HUES6 (cell line): ENCODE results near the gene COLEC11.
A peak's percentile ranks its signal among the peaks of the same experiment; 100 is the strongest.

Source experiments
- H3K27ac ChIP-seq: 2 replicates; pipeline ENCODE4 v1.7.0; 2013; ENCODE audit warnings: low read depth, mild to moderate bottlenecking, low read length, inconsistent platforms
- H3K27me3 ChIP-seq: 2 replicates; pipeline ENCODE4 v1.6.1; 2013; ENCODE audit warnings: low read length; ENCODE audit not compliant: control insufficient read depth, insufficient read depth
- H3K36me3 ChIP-seq: 2 replicates; pipeline ENCODE4 v1.6.1; 2013; ENCODE audit warnings: low read length; ENCODE audit not compliant: control insufficient read depth, insufficient read depth
- H3K4me1 ChIP-seq: 2 replicates; pipeline ENCODE4 v1.6.1; 2013; ENCODE audit warnings: low read length; ENCODE audit not compliant: control insufficient read depth, insufficient read depth
- H3K4me3 ChIP-seq: 2 replicates; pipeline ENCODE4 v1.5.1; 2013; ENCODE audit warnings: low read depth, low read length
- H3K9ac ChIP-seq: one replicate; pipeline ENCODE4 v1.6.1; 2013; ENCODE audit warnings: mild to moderate bottlenecking, low read length
- H3K9me3 ChIP-seq: 2 replicates; pipeline ENCODE4 v1.6.1; 2013; ENCODE audit warnings: low read depth, low read length; ENCODE audit not compliant: control insufficient read depth, insufficient read depth

The COLEC11 gene

GRCh38 chr2:3648652-3649177 is 53.8 kb downstream of the COLEC11 start:
- Histone ChIP-seq H3K27me3 (peaks cover 6% of the 10 kb centered on the region; the same call in 1 of the 2 replicates), H3K27ac (no peak overlapping the region), H3K4me3 (no peak overlapping the region), H3K36me3 (no peaks in the 10 kb centered on the region), H3K9me3 (no peaks in the 10 kb centered on the region), H3K9ac (no peak overlapping the region), H3K4me1 (peaks cover 14% of the 10 kb centered on the region)

DNA sequence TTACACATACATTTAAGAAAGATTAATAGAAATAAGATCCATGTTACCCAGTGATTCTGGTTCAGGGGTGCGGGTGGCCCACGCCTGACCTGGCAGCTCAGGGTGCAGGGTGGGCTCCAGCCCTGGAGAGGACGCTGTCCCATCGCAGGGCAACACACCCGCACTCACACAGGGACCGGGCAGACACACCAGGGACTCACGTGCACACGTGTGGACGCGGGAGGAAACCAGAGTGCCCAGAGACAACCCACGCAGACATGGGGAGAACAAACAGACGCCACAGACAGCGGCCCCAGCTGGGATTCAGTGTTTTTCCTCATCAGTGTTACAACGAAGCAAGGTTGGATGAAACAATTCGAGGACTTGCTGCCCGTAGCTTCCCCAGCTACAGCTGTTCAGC is 54.7 kb downstream of the COLEC11 start:
- peaks cover 14% of the 10 kb centered on the region for H3K4me1 ChIP-seq
- no peak overlapping the region for H3K27ac ChIP-seq
- no peaks in the 10 kb centered on the region for H3K36me3 ChIP-seq
- H3K4me3 ChIP-seq, result no peak overlapping the region
- H3K9ac ChIP-seq, result no peak overlapping the region
- H3K9me3 ChIP-seq, result no peaks in the 10 kb centered on the region
- peaks cover 6% of the 10 kb centered on the region; the same call in 1 of the 2 replicates for H3K27me3 ChIP-seq

- no peaks in the 10 kb centered on the region for H3K36me3 ChIP-seq
- no peaks in the 10 kb centered on the region for H3K9me3 ChIP-seq
- no peak overlapping the region for H3K9ac ChIP-seq
- peaks cover 6% of the 10 kb centered on the region; the same call in 1 of the 2 replicates for H3K27me3 ChIP-seq
- no peak overlapping the region for H3K27ac ChIP-seq
- H3K4me1 ChIP-seq, result peaks cover 14% of the 10 kb centered on the region
- no peak overlapping the region for H3K4me3 ChIP-seq
These were observed 55.4 kb downstream of the COLEC11 start for GRCh38 chr2:3650140-3650920.

- H3K4me1 ChIP-seq, result peaks cover 23% of the 10 kb centered on the region
- no peaks in the 10 kb centered on the region for H3K36me3 ChIP-seq
- H3K4me3 ChIP-seq, result peak overlapping the region; percentile 57
- H3K27me3 ChIP-seq, result peaks cover 6% of the 10 kb centered on the region; the same call in 1 of the 2 replicates
- H3K9ac ChIP-seq, result peak overlapping the region; percentile 75
- no peak overlapping the region for H3K27ac ChIP-seq
- no peaks in the 10 kb centered on the region for H3K9me3 ChIP-seq
These were observed 57.1 kb downstream of the COLEC11 start for GRCh38 chr2:3651691-3652648.

GRCh38 chr2:3652896-3653625 is 58.1 kb downstream of the COLEC11 start:
- Histone ChIP-seq H3K27ac (no peak overlapping the region), H3K36me3 (no peaks in the 10 kb centered on the region), H3K9me3 (no peaks in the 10 kb centered on the region), H3K9ac (no peak overlapping the region), H3K27me3 (peaks cover 6% of the 10 kb centered on the region; the same call in 1 of the 2 replicates), H3K4me3 (no peak overlapping the region), H3K4me1 (peaks cover 33% of the 10 kb centered on the region)

- Histone ChIP-seq H3K9ac (no peak overlapping the region), H3K36me3 (no peaks in the 10 kb centered on the region), H3K4me3 (no peak overlapping the region), H3K27ac (no peak overlapping the region), H3K4me1 (peaks cover 35% of the 10 kb centered on the region), H3K27me3 (peaks cover 6% of the 10 kb centered on the region; the same call in 1 of the 2 replicates), H3K9me3 (no peaks in the 10 kb centered on the region)
These were observed 59.1 kb downstream of the COLEC11 start for GRCh38 chr2:3654011-3654410.

DNA sequence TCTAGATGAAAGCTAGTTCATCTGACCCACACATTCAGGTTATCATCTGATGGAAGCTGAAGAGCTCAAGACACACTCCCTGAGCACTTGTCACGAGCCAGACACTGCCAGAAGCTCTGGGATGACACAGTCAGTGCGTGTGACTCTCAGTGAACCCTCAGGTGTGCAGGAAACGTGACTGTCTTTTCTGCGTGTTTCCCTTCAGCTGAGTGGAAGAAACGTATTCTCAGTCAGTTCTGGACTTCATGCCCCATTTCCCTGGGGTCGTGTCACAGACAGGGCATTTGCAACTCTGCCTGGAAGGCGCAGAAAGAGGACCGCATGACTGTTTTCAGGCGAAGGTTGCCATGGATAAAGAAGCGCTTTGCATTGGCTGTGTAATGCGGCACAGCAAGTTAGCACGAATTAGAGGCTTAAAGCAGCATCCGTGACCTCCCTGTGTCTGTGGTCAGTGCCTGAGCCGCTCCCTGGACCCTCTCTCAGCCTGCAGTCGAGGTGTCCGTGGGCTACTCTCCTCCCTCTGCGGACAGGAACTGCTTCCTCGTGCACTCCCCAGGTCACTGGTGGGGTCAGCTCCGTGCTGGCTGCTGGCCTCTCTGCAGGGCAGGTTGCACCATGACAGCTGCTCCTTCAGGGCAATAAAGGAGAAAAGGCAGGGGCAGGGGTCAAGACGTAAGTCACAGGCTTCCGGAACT is 59.8 kb downstream of the COLEC11 start:
- Histone ChIP-seq H3K4me1 (peaks cover 41% of the 10 kb centered on the region), H3K27me3 (peaks cover 6% of the 10 kb centered on the region; the same call in 1 of the 2 replicates), H3K4me3 (no peak overlapping the region), H3K9me3 (no peaks in the 10 kb centered on the region), H3K36me3 (no peaks in the 10 kb centered on the region), H3K27ac (no peak overlapping the region), H3K9ac (no peak overlapping the region)

GRCh38 chr2:3655871-3656761 is 61.2 kb downstream of the COLEC11 start:
- Histone ChIP-seq H3K9ac (no peak overlapping the region), H3K27me3 (peaks cover 6% of the 10 kb centered on the region; the same call in 1 of the 2 replicates), H3K9me3 (no peaks in the 10 kb centered on the region), H3K4me3 (no peak overlapping the region), H3K4me1 (peaks cover 43% of the 10 kb centered on the region), H3K27ac (no peak overlapping the region), H3K36me3 (no peaks in the 10 kb centered on the region)

GRCh38 chr2:3656762-3657721 is 62.1 kb downstream of the COLEC11 start:
- peaks cover 36% of the 10 kb centered on the region for H3K4me1 ChIP-seq
- H3K27ac ChIP-seq, result no peak overlapping the region
- no peaks in the 10 kb centered on the region for H3K9me3 ChIP-seq
- no peaks in the 10 kb centered on the region; the same call in 1 of the 2 replicates for H3K27me3 ChIP-seq
- no peak overlapping the region for H3K4me3 ChIP-seq
- H3K36me3 ChIP-seq, result no peaks in the 10 kb centered on the region
- no peak overlapping the region for H3K9ac ChIP-seq
